Transverse colon (tissue), 4 donors: ENCODE data around the gene POU2F3. TPM values are rescaled to one million over a fixed set of nuclear protein-coding genes. Genes with fewer than 3 reads are reported as not detected.
A peak's percentile ranks its signal among the peaks of the same experiment; 100 is the strongest.

Experiments
- DNase-seq: peaks from one replicate; pipeline ENCODE4 v3.0.0-alpha.2; 2019
- H3K27ac ChIP-seq, 4 donors: fragments of 200-600 bp; sonication (generic); 2 replicates each; pipeline ENCODE4 v1.5.1; 2016 to 2018; ENCODE audit warnings: inconsistent platforms in 4 of 4
- H3K27me3 ChIP-seq: fragments of 200-600 bp; sonication (generic); 2 replicates; pipeline ENCODE4 v1.5.1; 2017; ENCODE audit warnings: inconsistent platforms
- H3K36me3 ChIP-seq, 4 donors: fragments of 200-600 bp; sonication (generic); 2 replicates each; pipeline ENCODE4 v1.5.1; 2017 to 2019; ENCODE audit warnings: inconsistent platforms in 4 of 4
- H3K4me1 ChIP-seq, 4 donors: fragments of 200-600 bp; sonication (generic); 2 replicates each; pipeline ENCODE4 v1.5.1; 2017 to 2020; ENCODE audit warnings: inconsistent platforms in 4 of 4
- H3K4me3 ChIP-seq, 4 donors: fragments of 200-600 bp; sonication (generic); 1 replicate in 1 of 4; 2 replicates in 3 of 4; pipeline versions ENCODE4 v1.5.1 to v1.6.1; 2017 to 2019; ENCODE audit warnings: inconsistent platforms in 4 of 4
- H3K9me3 ChIP-seq, 2 donors: fragments of 200-600 bp; sonication (generic); 2 replicates each; pipeline ENCODE4 v1.5.1; 2017 to 2019; ENCODE audit warnings: inconsistent platforms in 2 of 2
- CTCF ChIP-seq, 5 experiments: fragments of 200-600 bp in 3 of 5; fragments of 450-650 bp in 2 of 5; sonication (generic) in 3 of 5; IDR thresholded peaks; 1 replicate in 2 of 5; 2 replicates in 3 of 5; pipeline ENCODE4 v1.5.1; 2016 to 2017; ENCODE audit warnings: antibody characterized with exemption in 5 of 5, inconsistent platforms in 3 of 5, mild to moderate bottlenecking in 2 of 5, moderate library complexity in 1 of 5
- EP300 ChIP-seq: sonication (generic); formaldehyde crosslinking; IDR thresholded peaks from one replicate; pipeline ENCODE4 v1.6.1; 2017; ENCODE audit warnings: antibody characterized with exemption, low read depth
- POLR2A ChIP-seq: fragments of 450-650 bp; IDR thresholded peaks from one replicate; pipeline ENCODE4 v1.6.1; 2016; ENCODE audit warnings: antibody characterized with exemption, mild to moderate bottlenecking, moderate library complexity
- POLR2AphosphoS5 ChIP-seq, 3 donors: sonication (generic); formaldehyde crosslinking; IDR thresholded peaks; one replicate each; pipeline ENCODE4 v1.6.1; 2016; ENCODE audit warnings: antibody characterized with exemption in 3 of 3
- WGBS, 2 donors: methylation state at CpG; one replicate each; pipeline ENCODE4 v1.1.5; 2018; ENCODE audit warnings: low coverage in 1 of 2; 5-methylcytosine and 5-hydroxymethylcytosine counted together
- in situ Hi-C, 4 donors: fragments of 200-750 bp; cut with MboI; loops; one replicate each; pipeline versions ENCODE4 v1.15.0 to v1.15.1; 2017; ENCODE audit warnings: low sequenced_read_pairs in 3 of 4, low pct_ligation_motif_present in 1 of 4, low pct_unique_long_range_greater_than_20kb in 1 of 4
- intact Hi-C: fragments of 100-400 bp; cut with DNase I; formaldehyde crosslinking; loops from one replicate; pipeline ENCODE4 v1.15.1; 2023; ENCODE audit warnings: low total_unique reads
- total RNA-seq, 4 donors: library from RNA; depleted of rRNA; stranded (reverse); fragments of >200 nt; gene quantifications; one replicate each; pipeline ENCODE4 v1.1.0, GENCODE V29; 2016

Gene POU2F3
- total RNA-seq, 4 donors from 2014 or later, result 1.9 to 2.2 TPM; not detected in 2

- intact Hi-C loops, result loop anchor here (2.0 to 5.0 kb wide), 2 partner anchors 58 to 242 kb away; no protein-coding TSS in a partner anchor
- WGBS, 2 donors, result 77 to 78% methylated on average over 3 to 5 of the region's 5 CpGs
Observed at GRCh38 chr11:120230433-120231071, 9.4 kb upstream of the POU2F3 start.

GRCh38 chr11:120231963-120232362 is 8.0 kb upstream of the POU2F3 start:
- Histone ChIP-seq H3K27me3 (no peaks in the 10 kb centered on the region), H3K4me3 (no peak overlapping the region), H3K4me1 (peaks cover 0 to 6% (median 0%) of the 10 kb centered on the region in 4 donors), H3K36me3 (peaks cover 0 to 3% (median 0%) of the 10 kb centered on the region in 4 donors), H3K9me3 (no peaks in the 10 kb centered on the region), H3K27ac (no peak overlapping the region)
- TF ChIP-seq POLR2A (no peak), EP300 (no peak), CTCF (IDR thresholded peaks at IDR 0.05) (no peak), POLR2AphosphoS5 (IDR thresholded peaks at IDR 0.05) (no peak)
- intact Hi-C loops, result loop anchor here (2.0 to 5.0 kb wide), 2 partner anchors 59 to 240 kb away; no protein-coding TSS in a partner anchor
- in situ Hi-C loops, result loop anchor here in 3 of 4 donors (10.0 kb wide), 2 partner anchors 63 to 73 kb away; no protein-coding TSS in a partner anchor
- WGBS, 2 donors, result 34% methylated on average over 4 of the region's 4 CpGs; no CpG with 5 or more reads in 1 of the 2 donors
- no peak for DNase-seq

More at GRCh38 chr11:120230433-120231071, 9.4 kb upstream of the POU2F3 start:
- Histone ChIP-seq H3K36me3 (peaks cover 0 to 8% (median 0%) of the 10 kb centered on the region in 4 donors), H3K9me3 (no peaks in the 10 kb centered on the region), H3K4me3 (no peak overlapping the region), H3K4me1 (peaks cover 0 to 8% (median 0%) of the 10 kb centered on the region in 4 donors), H3K27ac (no peak overlapping the region), H3K27me3 (no peaks in the 10 kb centered on the region)
- in situ Hi-C loops, result loop anchor here in 3 of 4 donors (10.0 kb wide), 2 partner anchors 64 to 74 kb away; no protein-coding TSS in a partner anchor
- DNase-seq, result no peak
- TF ChIP-seq EP300 (no peak), CTCF (IDR thresholded peaks at IDR 0.05) (no peak), POLR2A (no peak), POLR2AphosphoS5 (IDR thresholded peaks at IDR 0.05) (no peak)

- in situ Hi-C loops (loop anchor here in 3 of 4 donors (10.0 kb wide), 2 partner anchors 61 to 71 kb away; no protein-coding TSS in a partner anchor), intact Hi-C loops (loop anchor here (5.0 kb wide), 1 partner anchor 239 kb away; no protein-coding TSS in a partner anchor)
- Histone ChIP-seq H3K36me3 (no peaks in the 10 kb centered on the region), H3K27ac (peak overlapping the region in 1 of 4 donors; percentile 16), H3K4me3 (no peak overlapping the region), H3K9me3 (no peaks in the 10 kb centered on the region), H3K27me3 (no peaks in the 10 kb centered on the region), H3K4me1 (peaks cover 0 to 6% (median 0%) of the 10 kb centered on the region in 4 donors)
- no peak for DNase-seq
- 56 to 60% methylated on average over 4 to 9 of the region's 9 CpGs for WGBS, 2 donors
- TF ChIP-seq EP300 (no peak), POLR2AphosphoS5 (IDR thresholded peaks at IDR 0.05) (peak in 1 of 3 donors; percentile 9)
Observed at GRCh38 chr11:120233207-120233803, 6.6 kb upstream of the POU2F3 start.

GRCh38 chr11:120235024-120235628 is 4.8 kb upstream of the POU2F3 start:
- Histone ChIP-seq H3K27ac (no peak overlapping the region), H3K27me3 (peaks cover 14% of the 10 kb centered on the region), H3K4me1 (peaks cover 0 to 10% (median 5%) of the 10 kb centered on the region in 4 donors), H3K4me3 (no peak overlapping the region), H3K9me3 (no peaks in the 10 kb centered on the region), H3K36me3 (no peaks in the 10 kb centered on the region)
- peak; percentile 67 to 81 (median 70) for TF ChIP-seq CTCF (IDR thresholded peaks at IDR 0.05)
- TF ChIP-seq POLR2AphosphoS5 (IDR thresholded peaks at IDR 0.05), result no peak
- DNase-seq, result peak; percentile 72
- in situ Hi-C loops (loop anchor here in 3 of 4 donors (10.0 kb wide), 2 partner anchors 60 to 70 kb away; no protein-coding TSS in a partner anchor), intact Hi-C loops (no loop called here)
- WGBS, 2 donors, result 11 to 25% methylated on average over 4 to 8 of the region's 8 CpGs
